GM13976 (cell line): Measurements from ENCODE around the gene PIEZO2.

Source experiments
- DNase-seq: peaks from one replicate; pipeline ENCODE4 v3.0.0; 2012; ENCODE audit warnings: low spot score
- in situ Hi-C: fragments of 300-500 bp; cut with MboI; formaldehyde crosslinking; loops from one replicate; pipeline ENCODE4 v1.12.0; 2022; ENCODE audit warnings: low sequenced_read_pairs, mixed read lengths, inconsistent platforms; ENCODE audit not compliant: unreplicated experiment
- TF ChIP-seq, protein P1 (sequence below): IDR thresholded peaks from 2 replicates; pipeline ENCODE4 v1.5.1; 2012; ENCODE audit warnings: borderline replicate concordance, mild to moderate bottlenecking; ENCODE audit not compliant: insufficient read depth; ENCODE audit errors: extremely low read depth, missing control alignments, control extremely low read depth

PIEZO2 gene

DNA sequence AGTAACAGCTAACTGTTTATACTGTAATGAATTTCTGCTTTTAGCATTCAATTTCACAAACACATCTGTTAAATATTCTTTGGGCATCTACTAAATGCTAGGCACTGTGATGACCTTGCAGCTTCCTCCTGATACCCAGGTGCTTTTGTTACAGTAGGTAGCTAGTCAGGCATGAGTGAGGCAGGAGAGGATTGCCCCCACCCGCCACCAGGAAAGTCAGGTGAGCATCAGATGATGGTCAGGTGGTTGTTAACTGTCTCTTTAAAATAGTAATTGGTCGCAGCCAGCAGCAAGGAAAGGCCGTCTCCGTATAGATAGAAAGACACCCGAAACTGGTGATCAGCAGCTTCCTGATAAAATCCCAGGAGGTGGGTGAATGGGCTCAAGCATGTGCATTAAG lies 255.6 kb downstream of the PIEZO2 start:
- TF ChIP-seq, protein P1, sequence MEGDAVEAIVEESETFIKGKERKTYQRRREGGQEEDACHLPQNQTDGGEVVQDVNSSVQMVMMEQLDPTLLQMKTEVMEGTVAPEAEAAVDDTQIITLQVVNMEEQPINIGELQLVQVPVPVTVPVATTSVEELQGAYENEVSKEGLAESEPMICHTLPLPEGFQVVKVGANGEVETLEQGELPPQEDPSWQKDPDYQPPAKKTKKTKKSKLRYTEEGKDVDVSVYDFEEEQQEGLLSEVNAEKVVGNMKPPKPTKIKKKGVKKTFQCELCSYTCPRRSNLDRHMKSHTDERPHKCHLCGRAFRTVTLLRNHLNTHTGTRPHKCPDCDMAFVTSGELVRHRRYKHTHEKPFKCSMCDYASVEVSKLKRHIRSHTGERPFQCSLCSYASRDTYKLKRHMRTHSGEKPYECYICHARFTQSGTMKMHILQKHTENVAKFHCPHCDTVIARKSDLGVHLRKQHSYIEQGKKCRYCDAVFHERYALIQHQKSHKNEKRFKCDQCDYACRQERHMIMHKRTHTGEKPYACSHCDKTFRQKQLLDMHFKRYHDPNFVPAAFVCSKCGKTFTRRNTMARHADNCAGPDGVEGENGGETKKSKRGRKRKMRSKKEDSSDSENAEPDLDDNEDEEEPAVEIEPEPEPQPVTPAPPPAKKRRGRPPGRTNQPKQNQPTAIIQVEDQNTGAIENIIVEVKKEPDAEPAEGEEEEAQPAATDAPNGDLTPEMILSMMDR = no peak
- in situ Hi-C loops = no loop called here
- DNase-seq = no peak

DNA sequence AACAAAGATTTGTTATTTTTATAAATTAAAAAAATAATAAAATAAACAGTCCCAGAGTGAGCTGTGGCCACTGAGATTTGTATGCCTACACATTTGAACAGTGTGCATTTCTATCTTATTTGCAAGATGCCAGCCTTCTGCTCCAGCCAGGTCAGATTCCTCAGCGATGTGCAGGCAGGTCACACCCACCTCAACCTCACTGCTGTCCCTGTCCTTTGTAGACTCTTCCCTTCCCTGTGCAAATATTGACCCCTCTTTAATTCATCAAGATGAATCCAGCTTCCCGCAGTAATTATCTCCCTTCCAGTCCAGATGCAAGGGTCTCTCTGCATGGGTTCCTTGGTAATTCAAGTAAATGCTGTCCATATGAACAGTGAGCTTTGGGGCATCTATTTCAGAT lies 256.2 kb downstream of the PIEZO2 start:
- no peak for DNase-seq
- TF ChIP-seq, protein P1 = no peak
- in situ Hi-C loops = no loop called here

DNA sequence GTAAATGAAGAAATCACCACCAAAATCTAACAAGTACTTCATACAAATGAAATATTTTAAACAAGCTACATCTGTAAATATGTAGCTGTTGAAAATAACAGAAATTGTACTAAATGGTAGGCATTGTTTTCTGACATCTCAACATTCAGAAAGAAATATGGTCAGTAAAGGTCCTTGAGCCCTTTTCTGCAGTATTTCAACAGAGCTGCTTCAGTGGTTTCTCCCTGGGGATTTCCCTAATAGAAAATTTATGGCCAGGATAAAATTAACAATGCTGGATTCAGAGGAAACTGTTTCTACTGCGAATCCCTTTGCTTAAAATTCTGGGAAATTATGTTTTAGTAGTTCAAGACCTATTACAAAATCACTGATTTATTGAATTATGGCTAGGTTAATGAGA lies 256.6 kb downstream of the PIEZO2 start:
- TF ChIP-seq, protein P1 = no peak
- DNase-seq = no peak
- in situ Hi-C loops = no loop called here

DNA sequence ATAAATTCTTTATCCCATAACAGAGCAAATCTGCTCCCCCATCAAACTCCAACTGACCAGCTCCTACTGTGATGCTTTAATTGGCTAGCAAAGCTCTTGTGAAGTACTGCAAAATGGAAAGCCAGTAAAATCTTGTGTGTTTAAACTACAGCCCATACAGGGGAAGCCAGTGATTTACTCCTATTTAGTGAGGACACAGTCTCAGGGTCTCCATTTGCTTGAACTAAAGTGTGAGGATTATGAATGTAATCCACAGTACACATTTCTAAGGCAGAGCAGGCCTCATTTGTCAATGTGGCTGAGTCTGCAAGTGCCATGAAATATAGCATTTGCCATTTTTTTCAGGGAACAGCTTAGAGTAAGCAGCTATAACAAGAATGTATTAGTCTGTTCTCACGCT lies 259.3 kb downstream of the PIEZO2 start:
- in situ Hi-C loops = no loop called here
- TF ChIP-seq, protein P1 = no peak
- DNase-seq = no peak

DNA sequence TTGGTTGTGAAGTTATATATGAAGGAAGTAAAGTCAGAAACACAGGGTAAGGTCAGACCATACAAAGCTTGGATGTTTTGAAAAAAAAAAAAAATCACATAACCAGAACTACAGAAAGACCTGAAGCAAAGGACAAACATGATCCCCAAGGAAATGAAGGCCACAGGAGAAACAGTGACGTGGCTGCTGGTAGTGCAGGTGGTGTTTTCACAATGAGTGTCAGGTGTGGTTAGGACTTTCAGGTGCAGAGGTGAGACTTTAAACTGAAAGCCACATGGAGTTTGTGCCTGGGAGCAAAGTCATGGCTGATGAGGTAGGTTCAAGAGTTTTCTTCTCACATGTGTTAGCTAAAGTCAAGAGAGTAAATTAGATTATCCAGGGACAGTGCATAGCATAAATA lies 270.7 kb downstream of the PIEZO2 start:
- in situ Hi-C loops = no loop called here
- TF ChIP-seq, protein P1 = no peak
- DNase-seq = peak; percentile 65

DNA sequence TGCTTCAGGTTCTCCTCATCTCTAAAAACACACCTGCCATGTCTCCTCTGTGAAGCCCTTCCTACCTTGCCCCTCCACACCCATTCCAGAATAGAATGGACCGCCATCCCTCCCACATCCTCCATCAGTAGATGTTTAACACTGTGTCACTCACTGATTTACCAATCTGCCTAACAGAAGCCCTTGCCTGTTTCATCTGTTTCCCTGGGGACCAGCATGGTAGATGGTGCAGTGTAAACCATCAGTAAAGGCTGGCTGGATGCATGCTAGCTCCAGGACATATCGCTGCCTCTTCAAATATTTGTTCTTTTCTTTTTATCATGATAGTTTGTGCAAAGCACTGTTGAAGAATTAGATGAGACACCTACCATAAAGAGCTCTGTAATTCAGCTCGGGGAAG lies 271.4 kb downstream of the PIEZO2 start:
- DNase-seq = no peak
- in situ Hi-C loops = no loop called here
- TF ChIP-seq, protein P1 = no peak

DNA sequence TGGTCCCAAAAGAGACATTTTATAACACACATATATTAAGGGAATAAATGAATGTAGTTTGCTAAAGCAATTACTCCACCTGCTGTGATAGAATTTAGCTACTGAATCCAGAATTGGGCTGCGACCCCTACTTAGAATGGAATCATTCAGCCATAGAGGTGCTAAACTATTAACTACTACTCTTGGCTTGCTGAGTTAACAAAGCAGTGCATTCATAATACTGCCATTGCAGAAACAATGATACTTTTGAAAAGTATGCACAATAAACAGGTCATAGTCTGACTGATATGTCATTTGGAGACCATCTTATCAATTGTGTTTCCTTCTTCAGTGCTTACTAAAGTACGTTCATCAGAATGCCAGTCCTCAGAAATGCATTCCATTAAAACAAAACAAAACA lies 273.6 kb downstream of the PIEZO2 start:
- TF ChIP-seq, protein P1 = no peak

More for the DNA sequence above, 273.6 kb downstream of the PIEZO2 start:
- DNase-seq = no peak
- in situ Hi-C loops = no loop called here
